GM12891 (cell line): Measurements from ENCODE around the gene SUCO.

ENCODE experiments used
- POLR2A ChIP-seq: IDR thresholded peaks from 2 replicates; pipeline ENCODE4 v1.6.1; 2011; ENCODE audit warnings: low read depth, low read length, control low read depth
- POLR2AphosphoS5 ChIP-seq: IDR thresholded peaks from 2 replicates; pipeline ENCODE4 v1.6.1; 2011; ENCODE audit warnings: low read depth, low read length, control low read depth
- TAF1 ChIP-seq: IDR thresholded peaks from 2 replicates; pipeline ENCODE4 v1.6.1; 2011; ENCODE audit warnings: low read depth, low read length, control low read depth

DNA sequence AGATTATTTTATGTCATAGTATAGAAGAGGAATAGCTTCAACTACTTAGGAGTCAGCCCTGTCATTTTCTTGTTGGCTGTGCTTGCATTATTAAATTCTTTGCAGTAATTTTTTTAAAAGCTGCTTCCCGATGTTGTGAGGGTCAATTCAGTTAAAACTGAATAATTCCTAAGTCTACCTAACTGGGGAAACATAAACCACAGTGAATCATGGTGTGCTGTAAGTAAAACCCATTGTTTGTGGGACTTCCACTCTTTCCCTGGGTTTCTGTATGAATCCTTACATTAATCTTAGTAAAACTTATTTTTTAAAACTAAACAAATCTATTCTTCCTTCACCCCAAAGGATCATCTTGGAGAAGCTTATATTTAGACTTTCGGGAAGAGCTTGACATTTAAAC lies 4.4 kb downstream of the SUCO start:
- no peak for TF ChIP-seq POLR2A
- TF ChIP-seq TAF1, result no peak
- no peak for TF ChIP-seq POLR2AphosphoS5
